Measurements from ENCODE around the gene CMTM4. TPM values are rescaled to one million over a fixed set of nuclear protein-coding genes. Genes with fewer than 3 reads are reported as not detected.

CMTM4 gene
- total and polyA plus RNA-seq, 2 of the 8 experiments (the other 6 are each of a cell fraction or from before 2014, with no cell fraction given), result 35.3 to 51.7 TPM

DNA sequence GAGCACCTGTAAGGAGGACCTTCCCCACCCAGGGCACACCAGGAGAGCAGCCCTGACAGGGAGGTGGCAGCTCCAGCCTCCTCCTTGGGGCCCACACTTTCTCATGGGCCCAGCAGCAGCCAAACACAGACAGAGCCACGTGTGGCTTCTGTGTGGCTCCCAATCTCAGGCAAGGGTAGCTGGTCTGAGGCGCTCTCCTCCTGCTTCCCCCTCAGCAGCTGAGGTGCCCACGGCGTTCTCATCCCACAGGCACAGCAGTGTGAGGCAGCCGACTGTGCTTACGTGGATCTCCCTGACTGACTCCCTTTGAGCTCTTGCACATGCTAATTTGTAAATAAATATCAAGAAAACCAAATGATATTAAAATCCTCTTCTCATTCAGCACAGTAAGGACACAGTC lies 61.1 kb downstream of the CMTM4 start:
- Histone ChIP-seq H3K23ac (ENCODE audit: insufficient read length) (no peak overlapping the region), H2BK5ac (ENCODE audit: low read depth, low read length) (no peak overlapping the region; the same call in 1 of the 2 replicates), H3K79me2 (ENCODE audit: control insufficient read depth in 1 of 2, insufficient read depth in 2 of 2, low read length in 2 of 2) (0 out of 4 replicates have a peak, but pooled peaks cover 0 to 1% of the 10 kb centered on the region in 2 experiments), H2BK12ac (ENCODE audit: low read depth, low read length) (no peak overlapping the region), H2AK5ac (ENCODE audit: low read depth, low read length) (no peak overlapping the region), H3K14ac (ENCODE audit: insufficient read length) (no peak overlapping the region), H3K23me2 (ENCODE audit: low read depth, low read length) (no peaks in the 10 kb centered on the region), H3K18ac (ENCODE audit: extremely low read depth, low read length) (no peak overlapping the region), H3K9ac (replicated peaks in 1 of 4; ENCODE audit: extremely low read depth in 1 of 4, low read depth in 3 of 4, low read length in 3 of 4) (no peak overlapping the region), H2BK120ac (replicated peaks; ENCODE audit: low read depth, low read length) (no peak overlapping the region), H2BK15ac (ENCODE audit: low read length) (no peak overlapping the region), H3K79me1 (ENCODE audit: low read depth, low read length) (no peaks in the 10 kb centered on the region), H3K27me3 (replicated peaks in 1 of 4; ENCODE audit: control insufficient read depth in 3 of 4, extremely low read depth in 1 of 4, insufficient read depth in 3 of 4, low read length in 3 of 4) (no peaks in the 10 kb centered on the region), H3K4ac (replicated peaks; ENCODE audit: insufficient read length, low read depth, low read length) (no peak overlapping the region), H3K4me1 (replicated peaks in 1 of 4; ENCODE audit: control insufficient read depth in 3 of 4, insufficient read depth in 4 of 4, low read length in 3 of 4) (peaks cover 0 to 5% (median 2%) of the 10 kb centered on the region in 4 experiments; a peak in 2 of 7 replicates), H3K4me3 (ENCODE audit: extremely low read depth in 1 of 4, insufficient read depth in 2 of 4, low read depth in 3 of 4, low read length in 4 of 4) (no peak overlapping the region), H4K91ac (replicated peaks; ENCODE audit: insufficient read length, low read length) (no peak overlapping the region), H3K9me3 (ENCODE audit: insufficient read depth in 2 of 2, low read depth in 1 of 2, low read length in 1 of 2) (peaks cover 0 to 5% of the 10 kb centered on the region in 2 experiments; a peak in 1 of 4 replicates), H3K4me2 (ENCODE audit: insufficient read depth in 1 of 2, low read depth in 2 of 2, low read length in 2 of 2) (no peak overlapping the region), H3K36me3 (ENCODE audit: control insufficient read depth in 2 of 4, insufficient read depth in 4 of 4, low read length in 3 of 4) (peaks cover 0 to 12% (median 0%) of the 10 kb centered on the region in 4 experiments; a peak in 1 of 8 replicates), H2AFZ (ENCODE audit: low read length) (no peak overlapping the region), H2BK20ac (ENCODE audit: low read length) (no peak overlapping the region), H3K27ac (ENCODE audit: low read depth, low read length) (no peak overlapping the region), H4K20me1 (replicated peaks in 1 of 2; ENCODE audit: control insufficient read depth in 1 of 2, insufficient read depth in 2 of 2, low read length in 2 of 2) (no peaks in the 10 kb centered on the region), H4K5ac (ENCODE audit: insufficient read length, low read depth, low read length) (no peak overlapping the region), H3K56ac (replicated peaks; ENCODE audit: insufficient read length, low read depth, low read length) (no peak overlapping the region), H4K8ac (ENCODE audit: extremely low read depth, insufficient read depth, low read length) (no peak overlapping the region)
- FAIRE-seq, result no peak
- POLR2A ChIA-PET (ENCODE audit: partially characterized antibody), result no interaction called here
- CTCF ChIA-PET (ENCODE audit: partially characterized antibody), result interaction anchor here (1.0 to 4.4 kb wide), 4 partner anchors 12 to 27 kb away, joined by 4 to 18 read pairs (median 10); no protein-coding TSS in a partner anchor
- DNase-seq (ENCODE audit: low read depth in 1 of 2, low spot score in 2 of 2), result no peak
- 92% methylated on average over 6 of the region's 6 CpGs; no CpG with 5 or more reads in 1 of the 2 experiments for WGBS, 2 experiments (ENCODE audit: extremely low coverage in 1 of 2, insufficient coverage in 1 of 2, insufficient read length in 1 of 2, insufficient replicate concordance in 2 of 2, low coverage in 1 of 2, low lambda C conversion rate in 2 of 2, missing lambda C conversion rate in 1 of 2)
- no peak for TF ChIP-seq BCL11A (IDR thresholded peaks at IDR 0.05; ENCODE audit: low read depth in 2 of 2, low read length in 2 of 2)
- TF ChIP-seq SUZ12 (IDR thresholded peaks at IDR 0.05; ENCODE audit: low read length), result no peak
- no peak for TF ChIP-seq JUN (IDR thresholded peaks at IDR 0.05; ENCODE audit: low read depth, low read length)
- no peak for TF ChIP-seq RXRA (IDR thresholded peaks at IDR 0.05; ENCODE audit: insufficient read depth, low read depth, low read length)
- TF ChIP-seq KDM5A (IDR thresholded peaks at IDR 0.05; ENCODE audit: low read length), result no peak
- no peak for TF ChIP-seq SIRT6 (IDR thresholded peaks at IDR 0.05; ENCODE audit: low read length)
- no peak for TF ChIP-seq CREB1 (IDR thresholded peaks at IDR 0.05)
- TF ChIP-seq RAD21 (IDR thresholded peaks at IDR 0.05 in 1 of 2, conservative IDR thresholded peaks at IDR 0.05 in 1 of 2; ENCODE audit: low read depth in 2 of 2, low read length in 2 of 2), result no peak
- TF ChIP-seq, protein P1, sequence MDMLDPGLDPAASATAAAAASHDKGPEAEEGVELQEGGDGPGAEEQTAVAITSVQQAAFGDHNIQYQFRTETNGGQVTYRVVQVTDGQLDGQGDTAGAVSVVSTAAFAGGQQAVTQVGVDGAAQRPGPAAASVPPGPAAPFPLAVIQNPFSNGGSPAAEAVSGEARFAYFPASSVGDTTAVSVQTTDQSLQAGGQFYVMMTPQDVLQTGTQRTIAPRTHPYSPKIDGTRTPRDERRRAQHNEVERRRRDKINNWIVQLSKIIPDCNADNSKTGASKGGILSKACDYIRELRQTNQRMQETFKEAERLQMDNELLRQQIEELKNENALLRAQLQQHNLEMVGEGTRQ (IDR thresholded peaks at IDR 0.05; ENCODE audit: low read length), result no peak
- TF ChIP-seq SP4 (IDR thresholded peaks at IDR 0.05; ENCODE audit: low read length), result no peak
- TF ChIP-seq SP1 (IDR thresholded peaks at IDR 0.05; ENCODE audit: low read depth, low read length), result no peak
- TF ChIP-seq POLR2AphosphoS5 (IDR thresholded peaks at IDR 0.05; ENCODE audit: low read depth, low read length), result no peak

Data from H1 (cell line).